Cortex of kidney (tissue), 1 donor: ENCODE measurements around the gene SUPT3H.
"Not testable (repeated sequence)": the region's sequence is repeated elsewhere in the genome, so short reads cannot be mapped to it uniquely, and the experiment has no call there.

Experiments used
- DNase-seq: peaks from one replicate; lab custom pipeline; 2025; lab: John Stamatoyannopoulos, UW

Gene SUPT3H

GRCh38 chr6:45067446-45067845 is 310.3 kb downstream of the SUPT3H start:
- DNase-seq, result not testable (repeated sequence)

- not testable (repeated sequence) for DNase-seq
These were observed 315.1 kb downstream of the SUPT3H start for GRCh38 chr6:45062659-45063058.

- no peak for DNase-seq
These were observed 320.0 kb downstream of the SUPT3H start for GRCh38 chr6:45057711-45058110.

GRCh38 chr6:45054610-45055009 is 323.1 kb downstream of the SUPT3H start:
- DNase-seq, result no peak

GRCh38 chr6:45052325-45052724 is 325.4 kb downstream of the SUPT3H start:
- no peak for DNase-seq

- no peak for DNase-seq
These were observed 328.4 kb downstream of the SUPT3H start for GRCh38 chr6:45049188-45049843.

- DNase-seq, result no peak
These were observed 330.2 kb downstream of the SUPT3H start for GRCh38 chr6:45047573-45047972.

- no peak for DNase-seq
These were observed 332.5 kb downstream of the SUPT3H start for GRCh38 chr6:45045253-45045601.

- DNase-seq, result no peak
These were observed 333.1 kb downstream of the SUPT3H start for GRCh38 chr6:45044510-45045252.

- DNase-seq, result no peak
These were observed 333.6 kb downstream of the SUPT3H start for GRCh38 chr6:45044086-45044485.

GRCh38 chr6:45042673-45043072 is 335.1 kb downstream of the SUPT3H start:
- not testable (repeated sequence) for DNase-seq

- DNase-seq, result no peak
These were observed 339.5 kb downstream of the SUPT3H start for GRCh38 chr6:45038226-45038625.

GRCh38 chr6:45036103-45036502 is 341.6 kb downstream of the SUPT3H start:
- no peak for DNase-seq

GRCh38 chr6:45032426-45032825 is 345.3 kb downstream of the SUPT3H start:
- no peak for DNase-seq

- no peak for DNase-seq
These were observed 346.1 kb downstream of the SUPT3H start for GRCh38 chr6:45031601-45032000.

GRCh38 chr6:45027126-45027525 is 350.6 kb downstream of the SUPT3H start:
- DNase-seq, result no peak

GRCh38 chr6:45026003-45026516 is 351.7 kb downstream of the SUPT3H start:
- no peak for DNase-seq

GRCh38 chr6:45024610-45025009 is 353.1 kb downstream of the SUPT3H start:
- no peak for DNase-seq

- DNase-seq, result no peak
These were observed 356.1 kb downstream of the SUPT3H start for GRCh38 chr6:45021676-45022075.

- DNase-seq, result no peak
These were observed 365.0 kb downstream of the SUPT3H start for GRCh38 chr6:45012687-45013086.

GRCh38 chr6:45009576-45009975 is 368.2 kb downstream of the SUPT3H start:
- DNase-seq, result no peak

- DNase-seq, result no peak
These were observed 370.8 kb downstream of the SUPT3H start for GRCh38 chr6:45006893-45007292.

- DNase-seq, result no peak
These were observed 373.8 kb downstream of the SUPT3H start for GRCh38 chr6:45003961-45004360.

- DNase-seq, result no peak
These were observed 374.3 kb downstream of the SUPT3H start for GRCh38 chr6:45003387-45003786.
